HAP-1 (cell line): ENCODE measurements around the gene PPP1R15A.
A peak's percentile ranks its signal among the peaks of the same experiment; 100 is the strongest.
"Not testable (repeated sequence)": the region's sequence is repeated elsewhere in the genome, so short reads cannot be mapped to it uniquely, and the experiment has no call there.

Source experiments
- DNase-seq, 2 experiments: peaks; one replicate each; pipeline ENCODE4 v3.0.0-alpha.2; 2016 to 2020; ENCODE audit warnings: low spot score in 2 of 2
- H3K27me3 ChIP-seq: fragments of 250-450 bp; sonication (Bioruptor Pico); 2 replicates; pipeline ENCODE4 v1.5.1; 2020; ENCODE audit warnings: low read depth, mild to moderate bottlenecking, moderate library complexity
- H3K36me3 ChIP-seq: fragments of 250-450 bp; sonication (Bioruptor Pico); replicated peaks from 2 replicates; pipeline ENCODE4 v1.5.1; 2020; ENCODE audit warnings: mild to moderate bottlenecking
- H3K4me1 ChIP-seq: fragments of 250-450 bp; sonication (Bioruptor Pico); 2 replicates; pipeline ENCODE4 v1.5.1; 2020; ENCODE audit warnings: mild to moderate bottlenecking
- H3K4me3 ChIP-seq: fragments of 250-450 bp; sonication (Bioruptor Pico); 2 replicates; pipeline ENCODE4 v1.5.1; 2020; ENCODE audit warnings: mild to moderate bottlenecking, moderate library complexity
- H3K9me3 ChIP-seq: fragments of 250-450 bp; sonication (Bioruptor Pico); 2 replicates; pipeline ENCODE4 v1.5.1; 2020; ENCODE audit warnings: mild to moderate bottlenecking, moderate library complexity
- in situ Hi-C: fragments of 300-500 bp; cut with MboI; formaldehyde crosslinking; loops from 3 replicates; pipeline ENCODE4 v1.14.3; 2020; ENCODE audit warnings: low sequenced_read_pairs, inconsistent platforms, mixed read lengths

PPP1R15A gene

GRCh38 chr19:48903788-48904187 is 31.6 kb downstream of the PPP1R15A start:
- H3K27me3 ChIP-seq, in situ Hi-C loops, DNase-seq, H3K36me3 ChIP-seq, H3K9me3 ChIP-seq, H3K4me3 ChIP-seq: not testable (repeated sequence)
- H3K4me1 ChIP-seq: peaks cover 15% of the 10 kb centered on the region

GRCh38 chr19:48905664-48906063 is 33.4 kb downstream of the PPP1R15A start:
- peaks cover 10% of the 10 kb centered on the region for H3K4me1 ChIP-seq
- H3K36me3 ChIP-seq: peaks cover 16% of the 10 kb centered on the region
- H3K9me3 ChIP-seq: no peaks in the 10 kb centered on the region
- DNase-seq: no peak
- in situ Hi-C loops: no loop called here
- H3K27me3 ChIP-seq: no peaks in the 10 kb centered on the region
- no peak overlapping the region for H3K4me3 ChIP-seq

GRCh38 chr19:48906324-48906723 is 34.1 kb downstream of the PPP1R15A start:
- peaks cover 3% of the 10 kb centered on the region for H3K4me1 ChIP-seq

GRCh38 chr19:48907671-48908070 is 35.5 kb downstream of the PPP1R15A start:
- Histone ChIP-seq H3K4me1 (no peaks in the 10 kb centered on the region), H3K4me3 (no peak overlapping the region), H3K36me3 (peaks cover 20% of the 10 kb centered on the region), H3K9me3 (no peaks in the 10 kb centered on the region), H3K27me3 (no peaks in the 10 kb centered on the region)
- DNase-seq: no peak
- in situ Hi-C loops: no loop called here

More at GRCh38 chr19:48906324-48906723, 34.1 kb downstream of the PPP1R15A start:
- DNase-seq: no peak
- H3K36me3 ChIP-seq: peaks cover 20% of the 10 kb centered on the region
- no peak overlapping the region for H3K4me3 ChIP-seq
- H3K27me3 ChIP-seq: no peaks in the 10 kb centered on the region
- H3K9me3 ChIP-seq: no peaks in the 10 kb centered on the region
- in situ Hi-C loops: no loop called here

GRCh38 chr19:48909424-48910077 is 37.3 kb downstream of the PPP1R15A start:
- not testable (repeated sequence) for DNase-seq
- H3K36me3 ChIP-seq: peaks cover 34% of the 10 kb centered on the region

GRCh38 chr19:48910803-48911202 is 38.6 kb downstream of the PPP1R15A start:
- H3K4me1 ChIP-seq: no peaks in the 10 kb centered on the region
- peaks cover 40% of the 10 kb centered on the region for H3K36me3 ChIP-seq
- H3K4me3 ChIP-seq: no peak overlapping the region
- in situ Hi-C loops: no loop called here
- DNase-seq: no peak
- no peaks in the 10 kb centered on the region for H3K9me3 ChIP-seq
- H3K27me3 ChIP-seq: no peaks in the 10 kb centered on the region

More at GRCh38 chr19:48909424-48910077, 37.3 kb downstream of the PPP1R15A start:
- H3K27me3 ChIP-seq, H3K4me1 ChIP-seq, H3K4me3 ChIP-seq, in situ Hi-C loops, H3K9me3 ChIP-seq: not testable (repeated sequence)

GRCh38 chr19:48913114-48913889 is 41.1 kb downstream of the PPP1R15A start:
- H3K4me1 ChIP-seq: no peaks in the 10 kb centered on the region
- in situ Hi-C loops: no loop called here
- no peak overlapping the region for H3K4me3 ChIP-seq
- H3K27me3 ChIP-seq: no peaks in the 10 kb centered on the region
- peaks cover 50% of the 10 kb centered on the region for H3K36me3 ChIP-seq
- peak; percentile 17 to 51 for DNase-seq
- H3K9me3 ChIP-seq: no peaks in the 10 kb centered on the region

- Histone ChIP-seq H3K36me3 (peaks cover 58% of the 10 kb centered on the region), H3K4me1 (no peaks in the 10 kb centered on the region), H3K9me3 (no peaks in the 10 kb centered on the region), H3K27me3 (no peaks in the 10 kb centered on the region), H3K4me3 (no peak overlapping the region)
- no peak for DNase-seq
- in situ Hi-C loops: no loop called here
Measured at GRCh38 chr19:48914181-48914580, 42.0 kb downstream of the PPP1R15A start.

- Histone ChIP-seq H3K36me3 (peaks cover 53% of the 10 kb centered on the region), H3K9me3 (no peaks in the 10 kb centered on the region), H3K27me3 (no peaks in the 10 kb centered on the region), H3K4me3 (no peak overlapping the region), H3K4me1 (no peaks in the 10 kb centered on the region)
- DNase-seq: no peak
- in situ Hi-C loops: no loop called here
Measured at GRCh38 chr19:48915757-48916156, 43.5 kb downstream of the PPP1R15A start.

- Histone ChIP-seq H3K9me3 (no peaks in the 10 kb centered on the region), H3K36me3 (peaks cover 48% of the 10 kb centered on the region), H3K27me3 (no peaks in the 10 kb centered on the region), H3K4me3 (no peak overlapping the region), H3K4me1 (no peaks in the 10 kb centered on the region)
- in situ Hi-C loops: no loop called here
- no peak for DNase-seq
Measured at GRCh38 chr19:48918071-48918470, 45.9 kb downstream of the PPP1R15A start.

GRCh38 chr19:48918801-48919247 is 46.6 kb downstream of the PPP1R15A start:
- H3K36me3 ChIP-seq: peaks cover 42% of the 10 kb centered on the region
- no peaks in the 10 kb centered on the region for H3K27me3 ChIP-seq
- in situ Hi-C loops: no loop called here
- H3K4me1 ChIP-seq: no peaks in the 10 kb centered on the region
- peak; percentile 41 to 73 for DNase-seq
- no peaks in the 10 kb centered on the region for H3K9me3 ChIP-seq
- H3K4me3 ChIP-seq: no peak overlapping the region

GRCh38 chr19:48919271-48919670 is 47.0 kb downstream of the PPP1R15A start:
- in situ Hi-C loops, H3K9me3 ChIP-seq: not testable (repeated sequence)
- peaks cover 39% of the 10 kb centered on the region for H3K36me3 ChIP-seq

GRCh38 chr19:48920949-48921348 is 48.7 kb downstream of the PPP1R15A start:
- no peak overlapping the region for H3K4me3 ChIP-seq
- no peaks in the 10 kb centered on the region for H3K9me3 ChIP-seq
- in situ Hi-C loops: no loop called here
- H3K36me3 ChIP-seq: peaks cover 29% of the 10 kb centered on the region
- no peaks in the 10 kb centered on the region for H3K27me3 ChIP-seq
- H3K4me1 ChIP-seq: no peaks in the 10 kb centered on the region
- DNase-seq: no peak

More at GRCh38 chr19:48919271-48919670, 47.0 kb downstream of the PPP1R15A start:
- not testable (repeated sequence) for H3K4me3 ChIP-seq, H3K27me3 ChIP-seq, DNase-seq, H3K4me1 ChIP-seq
